ENCODE data around the gene CDC42. TPM values are rescaled to one million over a fixed set of nuclear protein-coding genes. Genes with fewer than 3 reads are reported as not detected.

The CDC42 gene
- total and polyA plus RNA-seq, 9 of the 15 experiments (the other 6 are each of a cell fraction or from before 2014, with no cell fraction given) = 186 to 398 (median 325) TPM

DNA sequence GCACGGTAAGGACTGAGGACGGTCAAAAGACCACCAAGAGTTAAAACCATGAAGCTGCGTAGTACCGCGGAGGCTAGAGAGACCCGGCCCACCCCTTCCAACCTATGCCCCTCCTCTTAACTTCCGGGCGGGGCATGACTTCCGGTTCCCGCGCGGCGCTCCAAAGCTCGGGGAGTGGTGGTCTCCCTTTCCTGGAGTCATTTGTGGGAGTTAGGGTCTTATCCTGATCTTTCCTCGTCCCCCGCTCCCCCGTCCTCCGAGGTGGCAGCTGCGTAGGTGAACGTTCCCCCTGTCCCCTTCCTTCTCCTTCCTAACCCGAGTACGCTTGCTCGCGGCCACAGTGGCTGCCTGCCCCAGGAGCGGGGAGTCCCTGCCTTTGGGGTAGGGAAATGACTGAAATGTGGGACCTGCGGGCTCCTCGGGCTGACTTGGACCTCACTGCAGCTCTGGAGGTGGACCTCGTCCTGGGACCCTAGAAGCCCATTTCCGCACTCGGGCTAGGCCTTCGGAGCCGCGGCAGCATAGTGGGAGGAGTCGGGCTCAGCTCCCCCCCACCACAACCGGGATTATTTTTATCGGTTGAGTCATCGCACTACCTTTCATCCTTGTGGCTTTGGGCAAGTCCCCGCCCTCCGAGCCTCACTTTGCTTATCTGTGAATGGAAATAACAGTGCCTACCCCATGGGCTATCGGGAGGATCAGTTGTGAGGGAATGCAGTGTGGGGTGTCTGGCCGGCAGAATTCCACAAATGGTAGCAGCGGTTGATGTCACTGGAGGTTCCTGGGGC lies 26.9 kb upstream of the CDC42 start (continued):
- TF ChIP-seq THRAP3 (IDR thresholded peaks at IDR 0.05; ENCODE audit: borderline replicate concordance) (peak; percentile 90; the same call in 1 of the 2 replicates), ARID3A (IDR thresholded peaks at IDR 0.05; ENCODE audit: borderline replicate concordance, low read depth, low read length) (peak; percentile 91), TCF7 (IDR thresholded peaks at IDR 0.05; ENCODE audit: borderline replicate concordance) (peak; percentile 91; the same call in 1 of the 2 replicates), SREBF2 (CRISPR knock-in tag; IDR thresholded peaks at IDR 0.05) (no peak), KLF6 (CRISPR knock-in tag; IDR thresholded peaks at IDR 0.05; ENCODE audit: borderline replicate concordance) (no peak), MTA3 (IDR thresholded peaks at IDR 0.05; ENCODE audit: borderline replicate concordance) (peak; percentile 81), ZNF12 (CRISPR knock-in tag; IDR thresholded peaks at IDR 0.05) (peak; percentile 83), NFRKB (IDR thresholded peaks at IDR 0.05; ENCODE audit: low read depth) (peak; percentile 97), MAZ (CRISPR knock-in tag; conservative IDR thresholded peaks at IDR 0.05 in 1 of 2, IDR thresholded peaks at IDR 0.05 in 1 of 2) (peak; percentile 81 to 89), ZNF3 (CRISPR knock-in tag; IDR thresholded peaks at IDR 0.05) (no peak), GTF2A2 (tag; IDR thresholded peaks at IDR 0.05) (peak; percentile 17; the same call in 1 of the 2 replicates), RB1 (IDR thresholded peaks at IDR 0.05; ENCODE audit: low read depth) (peak; percentile 96), HDAC8 (tag; IDR thresholded peaks at IDR 0.05) (peak; percentile 58; the same call in 1 of the 2 replicates), FUS (optimal IDR thresholded peaks at IDR 0.05; ENCODE audit: low read depth, low read length) (no peak), SLC30A9 (CRISPR knock-in tag; IDR thresholded peaks at IDR 0.05) (no peak), ZBTB17 (CRISPR knock-in tag; IDR thresholded peaks at IDR 0.05) (peak; percentile 74; the same call in 1 of the 2 replicates)
- TF ChIP-seq, protein P1, sequence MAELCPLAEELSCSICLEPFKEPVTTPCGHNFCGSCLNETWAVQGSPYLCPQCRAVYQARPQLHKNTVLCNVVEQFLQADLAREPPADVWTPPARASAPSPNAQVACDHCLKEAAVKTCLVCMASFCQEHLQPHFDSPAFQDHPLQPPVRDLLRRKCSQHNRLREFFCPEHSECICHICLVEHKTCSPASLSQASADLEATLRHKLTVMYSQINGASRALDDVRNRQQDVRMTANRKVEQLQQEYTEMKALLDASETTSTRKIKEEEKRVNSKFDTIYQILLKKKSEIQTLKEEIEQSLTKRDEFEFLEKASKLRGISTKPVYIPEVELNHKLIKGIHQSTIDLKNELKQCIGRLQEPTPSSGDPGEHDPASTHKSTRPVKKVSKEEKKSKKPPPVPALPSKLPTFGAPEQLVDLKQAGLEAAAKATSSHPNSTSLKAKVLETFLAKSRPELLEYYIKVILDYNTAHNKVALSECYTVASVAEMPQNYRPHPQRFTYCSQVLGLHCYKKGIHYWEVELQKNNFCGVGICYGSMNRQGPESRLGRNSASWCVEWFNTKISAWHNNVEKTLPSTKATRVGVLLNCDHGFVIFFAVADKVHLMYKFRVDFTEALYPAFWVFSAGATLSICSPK (IDR thresholded peaks at IDR 0.05; ENCODE audit: borderline replicate concordance) = no peak; the same call in 1 of the 2 replicates
